Measurements from ENCODE around the gene ADIPOR2.
"Not testable (repeated sequence)": the region's sequence is repeated elsewhere in the genome, so short reads cannot be mapped to it uniquely, and the experiment has no call there.

The ADIPOR2 gene

GRCh38 chr12:1811281-1811947 lies 120.5 kb downstream of the ADIPOR2 start:
- no peak for DNase-seq (ENCODE audit: low read depth in 1 of 2, low spot score in 1 of 2)

- DNase-seq (ENCODE audit: low read depth in 1 of 2, low spot score in 1 of 2) = no peak
These were observed 121.0 kb downstream of the ADIPOR2 start for GRCh38 chr12:1811948-1812291.

GRCh38 chr12:1812650-1813302 lies 121.9 kb downstream of the ADIPOR2 start:
- no peak for DNase-seq (ENCODE audit: low read depth in 1 of 2, low spot score in 1 of 2)

GRCh38 chr12:1814266-1814665 lies 123.4 kb downstream of the ADIPOR2 start:
- no peak for DNase-seq (ENCODE audit: low read depth in 1 of 2, low spot score in 1 of 2)

- no peak for DNase-seq (ENCODE audit: low read depth in 1 of 2, low spot score in 1 of 2)
These were observed 124.2 kb downstream of the ADIPOR2 start for GRCh38 chr12:1815108-1815507.

GRCh38 chr12:1815814-1816729 lies 125.2 kb downstream of the ADIPOR2 start:
- no peak for DNase-seq (ENCODE audit: low read depth in 1 of 2, low spot score in 1 of 2)

- no peak for DNase-seq (ENCODE audit: low read depth in 1 of 2, low spot score in 1 of 2)
These were observed 126.0 kb downstream of the ADIPOR2 start for GRCh38 chr12:1816730-1817348.

GRCh38 chr12:1817928-1818327 lies 127.1 kb downstream of the ADIPOR2 start:
- DNase-seq (ENCODE audit: low read depth in 1 of 2, low spot score in 1 of 2) = not testable (repeated sequence)

GRCh38 chr12:1819050-1819449 lies 128.2 kb downstream of the ADIPOR2 start:
- no peak for DNase-seq (ENCODE audit: low read depth in 1 of 2, low spot score in 1 of 2)

GRCh38 chr12:1819571-1819970 lies 128.7 kb downstream of the ADIPOR2 start:
- no peak for DNase-seq (ENCODE audit: low read depth in 1 of 2, low spot score in 1 of 2)

GRCh38 chr12:1820191-1820895 lies 129.5 kb downstream of the ADIPOR2 start, which contains the start of gene LRTM2:
TSS of gene LRTM2 (plus strand) at chr12:1820565. CDS start at chr12:1828149, 7,584 bp downstream.
- no peak for DNase-seq (ENCODE audit: low read depth in 1 of 2, low spot score in 1 of 2)

- no peak for DNase-seq (ENCODE audit: low read depth in 1 of 2, low spot score in 1 of 2)
These were observed 130.0 kb downstream of the ADIPOR2 start for GRCh38 chr12:1820896-1821291.

GRCh38 chr12:1821805-1822204 lies 130.9 kb downstream of the ADIPOR2 start:
- no peak for DNase-seq (ENCODE audit: low read depth in 1 of 2, low spot score in 1 of 2)

- no peak for DNase-seq (ENCODE audit: low read depth in 1 of 2, low spot score in 1 of 2)
These were observed 131.8 kb downstream of the ADIPOR2 start for GRCh38 chr12:1822699-1823098.

- DNase-seq (ENCODE audit: low read depth in 1 of 2, low spot score in 1 of 2) = no peak
These were observed 132.4 kb downstream of the ADIPOR2 start for GRCh38 chr12:1823237-1823636.

GRCh38 chr12:1825382-1826102 lies 134.7 kb downstream of the ADIPOR2 start:
- DNase-seq (ENCODE audit: low read depth in 1 of 2, low spot score in 1 of 2) = no peak

- DNase-seq (ENCODE audit: low read depth in 1 of 2, low spot score in 1 of 2) = no peak
These were observed 135.5 kb downstream of the ADIPOR2 start for GRCh38 chr12:1826401-1826800.

GRCh38 chr12:1826867-1827705 lies 136.2 kb downstream of the ADIPOR2 start:
- DNase-seq (ENCODE audit: low read depth in 1 of 2, low spot score in 1 of 2) = no peak

All from activated CD4-positive, alpha-beta T cell treated with anti-CD3 and anti-CD28 coated beads, Interleukin-2, amount 50 U/mL, for 24 hours (primary cell).